Measurements from ENCODE around the gene TRAPPC2L. TPM values are rescaled to one million over a fixed set of nuclear protein-coding genes. Genes with fewer than 3 reads are reported as not detected.

Gene TRAPPC2L
- total and polyA plus RNA-seq, 2 of the 13 experiments (the other 11 are each of a cell fraction or from before 2014, with no cell fraction given): 96.3 to 107 TPM

DNA sequence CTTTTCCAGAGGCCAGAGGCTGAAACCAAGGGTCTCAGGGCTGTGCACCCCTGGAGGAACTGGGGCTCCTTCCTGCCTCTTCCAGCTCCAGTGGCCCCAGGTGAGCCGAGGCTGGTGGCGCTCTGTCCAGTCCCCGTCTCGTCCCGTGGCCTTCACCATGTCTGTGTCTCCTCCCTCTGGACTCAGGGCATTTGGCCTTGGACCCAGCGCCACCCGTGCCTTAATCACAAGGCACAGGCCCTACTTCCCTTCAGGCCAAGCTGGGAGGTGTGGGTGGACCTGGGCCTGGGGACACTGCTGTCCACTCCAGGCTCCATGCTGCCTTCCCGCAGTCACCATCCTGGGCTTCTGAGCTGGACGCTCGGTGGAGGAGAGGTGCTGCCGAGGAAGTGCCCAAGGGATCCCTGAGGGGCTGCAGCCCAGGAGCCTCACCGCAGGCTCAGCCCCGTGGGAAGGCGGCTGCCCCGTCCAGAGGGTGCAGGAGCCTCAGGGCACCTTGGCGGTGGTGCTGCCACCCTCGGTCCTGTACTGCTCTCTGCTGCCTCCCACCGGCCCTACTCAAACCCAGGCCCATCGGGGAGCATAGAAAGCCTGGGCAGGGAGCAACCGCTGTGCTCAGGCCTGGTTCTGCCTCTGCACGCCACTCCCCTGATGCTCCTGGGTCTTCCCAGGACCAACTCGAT lies 35.6 kb upstream of the TRAPPC2L start:
- intact Hi-C loops (cut with micrococcal nuclease; ENCODE audit: unreplicated experiment): no loop called here
- no peak for FAIRE-seq
- CTCF ChIA-PET (ENCODE audit: low intra/inter-chr PET ratio, low total read pairs): interaction anchor here (0.6 to 0.8 kb wide), 2 partner anchors 9 to 78 kb away, joined by 3 to 5 read pairs; partner anchors contain the start of gene APRT
- in situ Hi-C loops (cut with HindIII; ENCODE audit: extremely low pct_ligation_motif_present, low pct_unique_long_range_greater_than_20kb): no loop called here
- H3K27me3 ChIP-seq (ENCODE audit: control insufficient read depth in 1 of 2, insufficient read depth in 2 of 2, low read length in 2 of 2): peaks cover 0 to 5% of the 10 kb centered on the region in 2 experiments; a peak in 1 of 5 replicates
- H3K9ac ChIP-seq (ENCODE audit: insufficient read depth, low read depth, low read length): no peak overlapping the region
- no peaks in the 10 kb centered on the region for H3K36me3 ChIP-seq (replicated peaks in 1 of 2; ENCODE audit: control insufficient read depth in 1 of 2, insufficient read depth in 2 of 2, low read length in 2 of 2)
- H3K9me3 ChIP-seq (ENCODE audit: low read length): no peaks in the 10 kb centered on the region
- no peaks in the 10 kb centered on the region for H4K20me1 ChIP-seq (ENCODE audit: insufficient read depth, low read length)
- peaks cover 23% of the 10 kb centered on the region for H3K4me1 ChIP-seq (ENCODE audit: insufficient read depth, low read length)
- peak; percentile 70 for ATAC-seq
- BruUV-seq (replicated peaks): no TSS peak
- H3K27ac ChIP-seq (ENCODE audit: extremely low read length, insufficient read depth, low read length): no peak overlapping the region
- DNase-seq (ENCODE audit: low spot score): no peak
- H3K4me3 ChIP-seq (replicated peaks in 1 of 3; ENCODE audit: insufficient read depth in 1 of 3, low read depth in 2 of 3, low read length in 3 of 3): no peak overlapping the region
- H3K79me2 ChIP-seq (ENCODE audit: insufficient read depth, low read length): no peaks in the 10 kb centered on the region
- no peak overlapping the region for H3K4me2 ChIP-seq (ENCODE audit: low read depth, low read length)
- 48% methylated on average over 15 of the region's 22 CpGs for WGBS (ENCODE audit: low lambda C conversion rate)
- H2AFZ ChIP-seq (ENCODE audit: low read length): no peak overlapping the region
- POLR2A ChIA-PET: interaction anchor here (1.5 kb wide), 1 partner anchor 10 kb away, joined by 5 read pairs; the partner anchor contains the start of gene APRT
- TF ChIP-seq, protein P1, sequence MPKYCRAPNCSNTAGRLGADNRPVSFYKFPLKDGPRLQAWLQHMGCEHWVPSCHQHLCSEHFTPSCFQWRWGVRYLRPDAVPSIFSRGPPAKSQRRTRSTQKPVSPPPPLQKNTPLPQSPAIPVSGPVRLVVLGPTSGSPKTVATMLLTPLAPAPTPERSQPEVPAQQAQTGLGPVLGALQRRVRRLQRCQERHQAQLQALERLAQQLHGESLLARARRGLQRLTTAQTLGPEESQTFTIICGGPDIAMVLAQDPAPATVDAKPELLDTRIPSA (CRISPR knock-in tag; IDR thresholded peaks at IDR 0.05; ENCODE audit: borderline replicate concordance): 0 out of 2 replicates have a peak, but pooled peaks have one; percentile 28
- TF ChIP-seq HNF4A (CRISPR knock-in tag; IDR thresholded peaks at IDR 0.05): peak; percentile 60
- TF ChIP-seq SCMH1 (CRISPR knock-in tag; IDR thresholded peaks at IDR 0.05; ENCODE audit: borderline replicate concordance): no peak
- no peak for TF ChIP-seq ZNF124 (CRISPR knock-in tag; IDR thresholded peaks at IDR 0.05)
- no peak for TF ChIP-seq ZFP41 (CRISPR knock-in tag; IDR thresholded peaks at IDR 0.05; ENCODE audit: borderline replicate concordance)
- TF ChIP-seq, protein P2, sequence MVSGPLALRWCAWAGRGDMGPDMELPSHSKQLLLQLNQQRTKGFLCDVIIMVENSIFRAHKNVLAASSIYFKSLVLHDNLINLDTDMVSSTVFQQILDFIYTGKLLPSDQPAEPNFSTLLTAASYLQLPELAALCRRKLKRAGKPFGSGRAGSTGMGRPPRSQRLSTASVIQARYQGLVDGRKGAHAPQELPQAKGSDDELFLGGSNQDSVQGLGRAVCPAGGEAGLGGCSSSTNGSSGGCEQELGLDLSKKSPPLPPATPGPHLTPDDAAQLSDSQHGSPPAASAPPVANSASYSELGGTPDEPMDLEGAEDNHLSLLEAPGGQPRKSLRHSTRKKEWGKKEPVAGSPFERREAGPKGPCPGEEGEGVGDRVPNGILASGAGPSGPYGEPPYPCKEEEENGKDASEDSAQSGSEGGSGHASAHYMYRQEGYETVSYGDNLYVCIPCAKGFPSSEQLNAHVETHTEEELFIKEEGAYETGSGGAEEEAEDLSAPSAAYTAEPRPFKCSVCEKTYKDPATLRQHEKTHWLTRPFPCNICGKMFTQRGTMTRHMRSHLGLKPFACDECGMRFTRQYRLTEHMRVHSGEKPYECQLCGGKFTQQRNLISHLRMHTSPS (CRISPR knock-in tag; IDR thresholded peaks at IDR 0.05; ENCODE audit: low read depth): peak; percentile 49; the same call in 1 of the 2 replicates
- peak; percentile 24; the same call in 1 of the 2 replicates for TF ChIP-seq GABPB1 (CRISPR knock-in tag; IDR thresholded peaks at IDR 0.05)
- TF ChIP-seq, protein P3, sequence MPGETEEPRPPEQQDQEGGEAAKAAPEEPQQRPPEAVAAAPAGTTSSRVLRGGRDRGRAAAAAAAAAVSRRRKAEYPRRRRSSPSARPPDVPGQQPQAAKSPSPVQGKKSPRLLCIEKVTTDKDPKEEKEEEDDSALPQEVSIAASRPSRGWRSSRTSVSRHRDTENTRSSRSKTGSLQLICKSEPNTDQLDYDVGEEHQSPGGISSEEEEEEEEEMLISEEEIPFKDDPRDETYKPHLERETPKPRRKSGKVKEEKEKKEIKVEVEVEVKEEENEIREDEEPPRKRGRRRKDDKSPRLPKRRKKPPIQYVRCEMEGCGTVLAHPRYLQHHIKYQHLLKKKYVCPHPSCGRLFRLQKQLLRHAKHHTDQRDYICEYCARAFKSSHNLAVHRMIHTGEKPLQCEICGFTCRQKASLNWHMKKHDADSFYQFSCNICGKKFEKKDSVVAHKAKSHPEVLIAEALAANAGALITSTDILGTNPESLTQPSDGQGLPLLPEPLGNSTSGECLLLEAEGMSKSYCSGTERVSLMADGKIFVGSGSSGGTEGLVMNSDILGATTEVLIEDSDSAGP (CRISPR knock-in tag; IDR thresholded peaks at IDR 0.05; ENCODE audit: borderline replicate concordance): peak; percentile 48; the same call in 1 of the 2 replicates
- TF ChIP-seq TOPORS (CRISPR knock-in tag; IDR thresholded peaks at IDR 0.05): no peak
- TF ChIP-seq, protein P4, sequence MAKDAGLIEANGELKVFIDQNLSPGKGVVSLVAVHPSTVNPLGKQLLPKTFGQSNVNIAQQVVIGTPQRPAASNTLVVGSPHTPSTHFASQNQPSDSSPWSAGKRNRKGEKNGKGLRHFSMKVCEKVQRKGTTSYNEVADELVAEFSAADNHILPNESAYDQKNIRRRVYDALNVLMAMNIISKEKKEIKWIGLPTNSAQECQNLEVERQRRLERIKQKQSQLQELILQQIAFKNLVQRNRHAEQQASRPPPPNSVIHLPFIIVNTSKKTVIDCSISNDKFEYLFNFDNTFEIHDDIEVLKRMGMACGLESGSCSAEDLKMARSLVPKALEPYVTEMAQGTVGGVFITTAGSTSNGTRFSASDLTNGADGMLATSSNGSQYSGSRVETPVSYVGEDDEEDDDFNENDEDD (CRISPR knock-in tag; IDR thresholded peaks at IDR 0.05; ENCODE audit: borderline replicate concordance): no peak
- TF ChIP-seq HES4 (CRISPR knock-in tag; IDR thresholded peaks at IDR 0.05; ENCODE audit: borderline replicate concordance): no peak; the same call in 1 of the 2 replicates
- no peak for TF ChIP-seq GZF1 (CRISPR knock-in tag; IDR thresholded peaks at IDR 0.05)
- TF ChIP-seq, protein P5, sequence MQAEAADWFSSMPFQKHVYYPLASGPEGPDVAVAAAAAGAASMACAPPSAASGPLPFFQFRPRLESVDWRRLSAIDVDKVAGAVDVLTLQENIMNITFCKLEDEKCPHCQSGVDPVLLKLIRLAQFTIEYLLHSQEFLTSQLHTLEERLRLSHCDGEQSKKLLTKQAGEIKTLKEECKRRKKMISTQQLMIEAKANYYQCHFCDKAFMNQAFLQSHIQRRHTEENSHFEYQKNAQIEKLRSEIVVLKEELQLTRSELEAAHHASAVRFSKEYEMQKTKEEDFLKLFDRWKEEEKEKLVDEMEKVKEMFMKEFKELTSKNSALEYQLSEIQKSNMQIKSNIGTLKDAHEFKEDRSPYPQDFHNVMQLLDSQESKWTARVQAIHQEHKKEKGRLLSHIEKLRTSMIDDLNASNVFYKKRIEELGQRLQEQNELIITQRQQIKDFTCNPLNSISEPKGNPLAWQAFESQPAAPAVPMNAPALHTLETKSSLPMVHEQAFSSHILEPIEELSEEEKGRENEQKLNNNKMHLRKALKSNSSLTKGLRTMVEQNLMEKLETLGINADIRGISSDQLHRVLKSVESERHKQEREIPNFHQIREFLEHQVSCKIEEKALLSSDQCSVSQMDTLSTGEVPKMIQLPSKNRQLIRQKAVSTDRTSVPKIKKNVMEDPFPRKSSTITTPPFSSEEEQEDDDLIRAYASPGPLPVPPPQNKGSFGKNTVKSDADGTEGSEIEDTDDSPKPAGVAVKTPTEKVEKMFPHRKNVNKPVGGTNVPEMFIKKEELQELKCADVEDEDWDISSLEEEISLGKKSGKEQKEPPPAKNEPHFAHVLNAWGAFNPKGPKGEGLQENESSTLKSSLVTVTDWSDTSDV (CRISPR knock-in tag; IDR thresholded peaks at IDR 0.05): peak; percentile 45; the same call in 1 of the 2 replicates
- TF ChIP-seq KDM2A (CRISPR knock-in tag; IDR thresholded peaks at IDR 0.05; ENCODE audit: borderline replicate concordance, low read depth): peak; percentile 61
- 0 out of 2 replicates have a peak, but pooled peaks have one; percentile 15 for TF ChIP-seq ZNF331 (CRISPR knock-in tag; IDR thresholded peaks at IDR 0.05)

Data from HepG2 (cell line).